ENCODE data around the gene AQP1. TPM values are rescaled to one million over a fixed set of nuclear protein-coding genes. Genes with fewer than 3 reads are reported as not detected.

Gene AQP1
- total RNA-seq, 1 experiment from 2014 or later, result 0.15 TPM

DNA sequence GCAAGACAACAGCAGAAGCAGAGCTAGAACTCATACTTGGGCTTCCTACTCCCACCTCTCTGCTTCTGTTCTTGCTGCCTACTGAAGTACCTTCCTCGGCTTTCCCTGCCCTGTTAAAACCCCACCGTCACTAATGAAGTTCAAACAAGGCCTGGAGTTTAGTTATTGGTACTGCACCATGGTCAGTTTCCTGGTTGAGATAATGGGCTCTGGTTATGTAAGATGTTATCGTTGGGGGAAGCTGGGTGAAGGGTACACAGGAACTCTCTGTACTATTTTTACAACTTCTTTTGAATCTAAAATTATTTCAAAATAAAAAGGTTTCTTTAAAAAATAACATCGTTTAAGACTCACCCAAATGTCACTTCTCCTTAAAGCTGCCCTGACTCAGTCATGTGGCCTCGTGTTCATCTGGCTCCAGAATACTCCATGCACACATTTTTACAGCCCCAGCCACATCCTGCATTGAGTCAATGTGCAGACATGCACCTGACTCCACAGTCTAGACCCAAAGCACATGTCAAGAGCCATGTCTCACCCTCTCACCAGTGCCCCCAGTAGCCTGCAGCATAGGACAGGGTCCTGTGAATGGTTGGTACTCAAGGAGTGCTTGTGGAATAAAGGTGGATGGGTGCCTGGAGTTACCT, 36.9 kb upstream of the AQP1 start:
- no peaks in the 10 kb centered on the region for H3K79me1 ChIP-seq (ENCODE audit: insufficient read depth, low read depth, low read length, poor library complexity, severe bottlenecking)
- no CpG with 5 or more reads among the region's 5 CpGs for WGBS (ENCODE audit: extremely low coverage, insufficient read length, low lambda C conversion rate)
- no peaks in the 10 kb centered on the region for H3K23me2 ChIP-seq (ENCODE audit: insufficient read length, low read depth, low read length, poor library complexity, severe bottlenecking)
- Mint-ChIP-seq H3K36me3 (ENCODE audit: insufficient read depth in 1 of 3, low read depth in 3 of 3) (peaks cover 0 to 11% (median 0%) of the 10 kb centered on the region in 3 experiments; a peak in 2 of 7 replicates), H3K27ac (no peak overlapping the region), H3K9me3 (peaks cover 0 to 3% of the 10 kb centered on the region in 2 experiments; a peak in 1 of 5 replicates), H3K4me3 (no peak overlapping the region), H3K27me3 (ENCODE audit: low read depth) (peaks cover 15% of the 10 kb centered on the region), H3K4me1 (peaks cover 23 to 32% of the 10 kb centered on the region in 2 experiments)
- no peak overlapping the region for H3K9ac ChIP-seq (ENCODE audit: extremely low read depth, insufficient read length, low read length)
- no peak overlapping the region for H2AFZ ChIP-seq (ENCODE audit: low read length)
- TF ChIP-seq, protein P1, sequence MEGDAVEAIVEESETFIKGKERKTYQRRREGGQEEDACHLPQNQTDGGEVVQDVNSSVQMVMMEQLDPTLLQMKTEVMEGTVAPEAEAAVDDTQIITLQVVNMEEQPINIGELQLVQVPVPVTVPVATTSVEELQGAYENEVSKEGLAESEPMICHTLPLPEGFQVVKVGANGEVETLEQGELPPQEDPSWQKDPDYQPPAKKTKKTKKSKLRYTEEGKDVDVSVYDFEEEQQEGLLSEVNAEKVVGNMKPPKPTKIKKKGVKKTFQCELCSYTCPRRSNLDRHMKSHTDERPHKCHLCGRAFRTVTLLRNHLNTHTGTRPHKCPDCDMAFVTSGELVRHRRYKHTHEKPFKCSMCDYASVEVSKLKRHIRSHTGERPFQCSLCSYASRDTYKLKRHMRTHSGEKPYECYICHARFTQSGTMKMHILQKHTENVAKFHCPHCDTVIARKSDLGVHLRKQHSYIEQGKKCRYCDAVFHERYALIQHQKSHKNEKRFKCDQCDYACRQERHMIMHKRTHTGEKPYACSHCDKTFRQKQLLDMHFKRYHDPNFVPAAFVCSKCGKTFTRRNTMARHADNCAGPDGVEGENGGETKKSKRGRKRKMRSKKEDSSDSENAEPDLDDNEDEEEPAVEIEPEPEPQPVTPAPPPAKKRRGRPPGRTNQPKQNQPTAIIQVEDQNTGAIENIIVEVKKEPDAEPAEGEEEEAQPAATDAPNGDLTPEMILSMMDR (conservative IDR thresholded peaks at IDR 0.05), result no peak
- no peak overlapping the region for H3K56ac ChIP-seq (ENCODE audit: insufficient read length, low read depth, low read length)
- no peak overlapping the region for H4K5ac ChIP-seq (ENCODE audit: insufficient read length, low read depth, low read length)
- no peak overlapping the region for H2AK5ac ChIP-seq (ENCODE audit: insufficient read length, low read length)
- no peak for DNase-seq
- H3K27me3 ChIP-seq (ENCODE audit: insufficient read depth, low read length), result no peaks in the 10 kb centered on the region
- H3K9me3 ChIP-seq (ENCODE audit: control insufficient read depth, low read depth, low read length), result no peaks in the 10 kb centered on the region
- no peak overlapping the region for H3K4ac ChIP-seq (ENCODE audit: low read depth, low read length)
- H2BK12ac ChIP-seq (ENCODE audit: insufficient read length, low read depth, low read length), result no peak overlapping the region
- H4K20me1 ChIP-seq (ENCODE audit: control insufficient read depth, insufficient read depth, insufficient read length), result no peaks in the 10 kb centered on the region
- peaks cover 8% of the 10 kb centered on the region; the same call in 1 of the 2 replicates for H3K4me1 ChIP-seq (ENCODE audit: insufficient read depth, low read length)
- no peaks in the 10 kb centered on the region for H3K79me2 ChIP-seq (ENCODE audit: insufficient read depth, low read length)
- H3K27ac ChIP-seq (ENCODE audit: insufficient read length, low read depth, low read length), result no peak overlapping the region
- H4K91ac ChIP-seq (ENCODE audit: insufficient read length, low read depth, low read length), result no peak overlapping the region
- H3K14ac ChIP-seq (ENCODE audit: insufficient read depth, low read length), result no peak overlapping the region
- H3K4me2 ChIP-seq (ENCODE audit: insufficient read depth, insufficient read length, low read length), result no peak overlapping the region
- no peak overlapping the region for H3K18ac ChIP-seq (ENCODE audit: insufficient read length, low read depth, low read length)
- H4K8ac ChIP-seq (replicated peaks; ENCODE audit: insufficient read length, low read depth, low read length), result no peak overlapping the region
- H2BK120ac ChIP-seq (ENCODE audit: low read depth, low read length, poor library complexity, severe bottlenecking), result no peak overlapping the region
- no peak overlapping the region for H3K23ac ChIP-seq (ENCODE audit: insufficient read length, low read depth, low read length)
- H2BK5ac ChIP-seq (ENCODE audit: insufficient read length, low read length), result no peak overlapping the region
- H2BK15ac ChIP-seq (ENCODE audit: low read depth, low read length), result no peak overlapping the region
- H2BK20ac ChIP-seq (ENCODE audit: low read depth, low read length, poor library complexity, severe bottlenecking), result no peak overlapping the region
- no peak overlapping the region for H3T11ph ChIP-seq (ENCODE audit: low read length)

Measured in H9 (cell line).